Peyer's patch (tissue), 4 donors: ENCODE data around the gene C9orf50. TPM values are rescaled to one million over a fixed set of nuclear protein-coding genes. Genes with fewer than 3 reads are reported as not detected.
"Not testable (repeated sequence)": the region's sequence is repeated elsewhere in the genome, so short reads cannot be mapped to it uniquely, and the experiment has no call there.

Experiments used
- DNase-seq, 3 donors: peaks; one replicate each; pipeline ENCODE4 v3.0.0-alpha.2; 2017 to 2019
- H3K27ac ChIP-seq, 4 donors: fragments of 200-600 bp; sonication (generic); one replicate each; pipeline ENCODE4 v1.5.1; 2016 to 2019
- H3K27me3 ChIP-seq, 2 donors: fragments of 200-600 bp; sonication (generic); one replicate each; pipeline ENCODE4 v1.5.1; 2019
- H3K36me3 ChIP-seq, 3 donors: fragments of 200-600 bp; sonication (generic); one replicate each; pipeline ENCODE4 v1.5.1; 2016 to 2019
- H3K4me1 ChIP-seq, 4 donors: fragments of 200-600 bp; sonication (generic); one replicate each; pipeline ENCODE4 v1.5.1; 2016 to 2019
- H3K4me3 ChIP-seq, 4 donors: fragments of 200-600 bp; sonication (generic); 1 replicate in 3 of 4; 2 replicates in 1 of 4; pipeline ENCODE4 v1.5.1; 2016 to 2019; ENCODE audit warnings: mild to moderate bottlenecking in 1 of 4
- H3K9me3 ChIP-seq, 4 donors: fragments of 200-600 bp; sonication (generic); one replicate each; pipeline ENCODE4 v1.5.1; 2016 to 2019; ENCODE audit warnings: mild to moderate bottlenecking in 1 of 4
- POLR2A ChIP-seq, 2 donors: fragments of 450-650 bp; IDR thresholded peaks; one replicate each; pipeline ENCODE4 v1.5.1; 2017; ENCODE audit warnings: antibody characterized with exemption in 2 of 2, mild to moderate bottlenecking in 2 of 2, moderate library complexity in 2 of 2
- total RNA-seq, 4 donors: library from RNA; depleted of rRNA; stranded (reverse); fragments of >200 nt; gene quantifications; one replicate each; pipeline ENCODE4 v1.1.0, GENCODE V29; 2016
- TF ChIP-seq, protein P1 (sequence below), 6 experiments: fragments of 450-650 bp in 4 of 6; fragments of 200-600 bp in 2 of 6; sonication (generic) in 1 of 6; IDR thresholded peaks; one replicate each; pipeline ENCODE4 v1.5.1; 2017 to 2019; ENCODE audit warnings: antibody characterized with exemption in 6 of 6, mild to moderate bottlenecking in 3 of 6, moderate library complexity in 1 of 6

The C9orf50 gene
- total RNA-seq, 4 donors from 2014 or later: not detected

GRCh38 chr9:129639034-129639630, 18.2 kb upstream of the C9orf50 start:
- TF ChIP-seq, protein P1, sequence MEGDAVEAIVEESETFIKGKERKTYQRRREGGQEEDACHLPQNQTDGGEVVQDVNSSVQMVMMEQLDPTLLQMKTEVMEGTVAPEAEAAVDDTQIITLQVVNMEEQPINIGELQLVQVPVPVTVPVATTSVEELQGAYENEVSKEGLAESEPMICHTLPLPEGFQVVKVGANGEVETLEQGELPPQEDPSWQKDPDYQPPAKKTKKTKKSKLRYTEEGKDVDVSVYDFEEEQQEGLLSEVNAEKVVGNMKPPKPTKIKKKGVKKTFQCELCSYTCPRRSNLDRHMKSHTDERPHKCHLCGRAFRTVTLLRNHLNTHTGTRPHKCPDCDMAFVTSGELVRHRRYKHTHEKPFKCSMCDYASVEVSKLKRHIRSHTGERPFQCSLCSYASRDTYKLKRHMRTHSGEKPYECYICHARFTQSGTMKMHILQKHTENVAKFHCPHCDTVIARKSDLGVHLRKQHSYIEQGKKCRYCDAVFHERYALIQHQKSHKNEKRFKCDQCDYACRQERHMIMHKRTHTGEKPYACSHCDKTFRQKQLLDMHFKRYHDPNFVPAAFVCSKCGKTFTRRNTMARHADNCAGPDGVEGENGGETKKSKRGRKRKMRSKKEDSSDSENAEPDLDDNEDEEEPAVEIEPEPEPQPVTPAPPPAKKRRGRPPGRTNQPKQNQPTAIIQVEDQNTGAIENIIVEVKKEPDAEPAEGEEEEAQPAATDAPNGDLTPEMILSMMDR (IDR thresholded peaks at IDR 0.05): no peak
- no peak for TF ChIP-seq POLR2A (IDR thresholded peaks at IDR 0.05)
- no peaks in the 10 kb centered on the region for H3K27me3 ChIP-seq
- H3K9me3 ChIP-seq: no peaks in the 10 kb centered on the region
- DNase-seq: no peak
- no peak overlapping the region for H3K4me3 ChIP-seq
- peaks cover 0 to 55% (median 0%) of the 10 kb centered on the region in 3 donors for H3K36me3 ChIP-seq
- peaks cover 0 to 18% (median 11%) of the 10 kb centered on the region in 4 donors for H3K4me1 ChIP-seq
- H3K27ac ChIP-seq: no peak overlapping the region

DNA sequence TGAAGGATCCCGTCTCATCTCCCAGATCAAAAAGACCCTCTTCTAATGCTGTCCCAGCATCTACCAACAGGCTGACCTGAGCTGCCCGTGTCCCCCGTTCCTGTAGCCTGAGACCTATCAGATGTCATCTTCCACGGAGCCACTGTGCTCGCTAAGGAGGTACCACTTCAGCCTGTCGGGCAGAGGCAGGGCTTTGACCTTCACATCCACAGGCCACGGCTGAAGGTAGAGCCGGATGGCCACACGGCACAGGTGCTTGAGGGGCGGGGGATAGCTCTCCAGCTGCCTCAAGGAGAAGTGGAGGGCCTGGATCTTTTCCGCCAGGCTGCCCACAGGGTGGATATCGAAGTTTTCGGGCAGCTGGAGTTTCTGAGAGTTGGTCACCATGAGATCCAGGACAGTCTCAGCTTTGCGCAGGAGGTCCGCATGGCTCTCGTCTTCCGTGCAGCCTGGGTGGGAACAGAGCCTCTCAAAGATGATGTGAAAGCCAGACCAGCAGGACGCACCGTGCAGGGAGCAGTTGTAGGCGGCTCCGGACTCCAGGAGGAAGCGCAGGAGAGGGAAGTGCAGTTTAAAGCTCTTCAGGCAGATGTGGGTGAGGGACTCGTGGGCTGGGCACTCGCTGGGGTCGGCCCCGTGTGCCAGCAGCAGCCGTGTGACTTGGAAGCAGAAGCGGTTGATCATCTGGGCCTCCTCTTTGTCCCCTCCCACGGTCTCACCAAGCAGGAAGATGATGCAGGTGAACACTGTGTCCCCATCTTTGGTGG, 17.0 kb upstream of the C9orf50 start:
- H3K27ac ChIP-seq: no peak overlapping the region
- no peaks in the 10 kb centered on the region for H3K27me3 ChIP-seq
- no peak for DNase-seq
- no peaks in the 10 kb centered on the region for H3K9me3 ChIP-seq
- H3K36me3 ChIP-seq: peaks cover 0 to 68% (median 0%) of the 10 kb centered on the region in 3 donors
- TF ChIP-seq, protein P1 (IDR thresholded peaks at IDR 0.05): no peak
- no peak for TF ChIP-seq POLR2A (IDR thresholded peaks at IDR 0.05)
- no peak overlapping the region for H3K4me3 ChIP-seq
- H3K4me1 ChIP-seq: peaks cover 0 to 18% (median 11%) of the 10 kb centered on the region in 4 donors

GRCh38 chr9:129637102-129637501, 16.2 kb upstream of the C9orf50 start:
- peaks cover 0 to 18% (median 11%) of the 10 kb centered on the region in 4 donors for H3K4me1 ChIP-seq
- no peak for DNase-seq
- TF ChIP-seq, protein P1 (IDR thresholded peaks at IDR 0.05): no peak
- TF ChIP-seq POLR2A (IDR thresholded peaks at IDR 0.05): no peak
- H3K36me3 ChIP-seq: peaks cover 0 to 75% (median 0%) of the 10 kb centered on the region in 3 donors
- no peak overlapping the region for H3K4me3 ChIP-seq
- no peaks in the 10 kb centered on the region for H3K9me3 ChIP-seq
- H3K27me3 ChIP-seq: no peaks in the 10 kb centered on the region
- no peak overlapping the region for H3K27ac ChIP-seq

GRCh38 chr9:129636343-129636742, 15.4 kb upstream of the C9orf50 start:
- H3K36me3 ChIP-seq: peaks cover 0 to 82% (median 0%) of the 10 kb centered on the region in 3 donors
- H3K4me1 ChIP-seq: peaks cover 0 to 16% (median 10%) of the 10 kb centered on the region in 4 donors

GRCh38 chr9:129635099-129636065, 14.5 kb upstream of the C9orf50 start:
- TF ChIP-seq POLR2A (IDR thresholded peaks at IDR 0.05): no peak
- TF ChIP-seq, protein P1 (IDR thresholded peaks at IDR 0.05): no peak
- no peak overlapping the region for H3K4me3 ChIP-seq
- peaks cover 0 to 7% (median 1%) of the 10 kb centered on the region in 4 donors for H3K4me1 ChIP-seq
- no peaks in the 10 kb centered on the region for H3K27me3 ChIP-seq
- peaks cover 0 to 87% (median 0%) of the 10 kb centered on the region in 3 donors for H3K36me3 ChIP-seq
- DNase-seq: no peak
- no peak overlapping the region for H3K27ac ChIP-seq
- H3K9me3 ChIP-seq: no peaks in the 10 kb centered on the region

More at GRCh38 chr9:129636343-129636742, 15.4 kb upstream of the C9orf50 start:
- H3K27ac ChIP-seq, H3K27me3 ChIP-seq, H3K4me3 ChIP-seq, H3K9me3 ChIP-seq, DNase-seq: not testable (repeated sequence)
